ENCODE results near the gene NUDT7. TPM values are rescaled to one million over a fixed set of nuclear protein-coding genes. Genes with fewer than 3 reads are reported as not detected.

NUDT7 gene
- total RNA-seq, 4 donors from 2014 or later = 10.3 to 16.0 (median 12.0) TPM

GRCh38 chr16:77711179-77711578 lies 11.1 kb upstream of the NUDT7 start:
- intact Hi-C loops (cut with DNase I; ENCODE audit: low total_unique reads) = no loop called here
- DNase-seq (ENCODE audit: low spot score in 2 of 2) = no peak
- H3K4me3 ChIP-seq (ENCODE audit: low read depth, poor library complexity, severe bottlenecking) = no peak overlapping the region
- WGBS, 2 donors = 74 to 81% methylated on average over 1 of the region's 1 CpG
- TF ChIP-seq POLR2A (IDR thresholded peaks at IDR 0.05) = no peak
- no peak for TF ChIP-seq CTCF (IDR thresholded peaks at IDR 0.05)

GRCh38 chr16:77711775-77712174 lies 10.5 kb upstream of the NUDT7 start:
- no peak for DNase-seq (ENCODE audit: low spot score in 2 of 2)
- TF ChIP-seq CTCF (IDR thresholded peaks at IDR 0.05) (no peak), POLR2A (IDR thresholded peaks at IDR 0.05) (no peak)
- WGBS, 2 donors = 55 to 64% methylated on average over 5 of the region's 5 CpGs
- intact Hi-C loops (cut with DNase I; ENCODE audit: low total_unique reads) = no loop called here
- no peak overlapping the region for H3K4me3 ChIP-seq (ENCODE audit: low read depth, poor library complexity, severe bottlenecking)

GRCh38 chr16:77715145-77715544 lies 7.2 kb upstream of the NUDT7 start:
- no peak overlapping the region for H3K4me3 ChIP-seq (ENCODE audit: low read depth, poor library complexity, severe bottlenecking)
- intact Hi-C loops (cut with DNase I; ENCODE audit: low total_unique reads) = no loop called here
- TF ChIP-seq POLR2A (IDR thresholded peaks at IDR 0.05) (no peak), CTCF (IDR thresholded peaks at IDR 0.05) (no peak)
- WGBS, 2 donors = 83 to 92% methylated on average over 5 of the region's 5 CpGs
- no peak for DNase-seq (ENCODE audit: low spot score in 2 of 2)

GRCh38 chr16:77721752-77722308 lies 484 bp upstream of the NUDT7 start:
- no peak for TF ChIP-seq POLR2A (IDR thresholded peaks at IDR 0.05)
- TF ChIP-seq CTCF (IDR thresholded peaks at IDR 0.05) = no peak
- no peak overlapping the region for H3K4me3 ChIP-seq (ENCODE audit: low read depth, poor library complexity, severe bottlenecking)
- 56% methylated on average over 12 of the region's 12 CpGs for WGBS, 2 donors
- DNase-seq (ENCODE audit: low spot score in 2 of 2) = no peak
- intact Hi-C loops (cut with DNase I; ENCODE audit: low total_unique reads) = no loop called here

GRCh38 chr16:77723108-77723514 lies 797 bp downstream of the NUDT7 start:
- 2 to 3% methylated on average over 5 of the region's 5 CpGs for WGBS, 2 donors
- DNase-seq (ENCODE audit: low spot score in 2 of 2) = no peak
- TF ChIP-seq POLR2A (IDR thresholded peaks at IDR 0.05) = no peak
- no peak for TF ChIP-seq CTCF (IDR thresholded peaks at IDR 0.05)
- intact Hi-C loops (cut with DNase I; ENCODE audit: low total_unique reads) = no loop called here
- H3K4me3 ChIP-seq (ENCODE audit: low read depth, poor library complexity, severe bottlenecking) = peak overlapping the region; percentile 61

- intact Hi-C loops (cut with DNase I; ENCODE audit: low total_unique reads) = no loop called here
- H3K4me3 ChIP-seq (ENCODE audit: low read depth, poor library complexity, severe bottlenecking) = no peak overlapping the region
- no peak for DNase-seq (ENCODE audit: low spot score in 2 of 2)
- TF ChIP-seq CTCF (IDR thresholded peaks at IDR 0.05) (no peak), POLR2A (IDR thresholded peaks at IDR 0.05) (no peak)
- 93 to 97% methylated on average over 7 of the region's 7 CpGs for WGBS, 2 donors
Observed at GRCh38 chr16:77724174-77724573, 1.9 kb downstream of the NUDT7 start.

All from lower leg skin (tissue), 4 donors.